CD4-positive, alpha-beta T cell treated with Interleukin-15 for 4 hours (primary cell): ENCODE results near the gene WDR5.

Source experiments
- DNase-seq: peaks from one replicate; pipeline ENCODE4 v3.0.0-alpha.2; 2020; ENCODE audit warnings: low spot score

WDR5 gene

DNA sequence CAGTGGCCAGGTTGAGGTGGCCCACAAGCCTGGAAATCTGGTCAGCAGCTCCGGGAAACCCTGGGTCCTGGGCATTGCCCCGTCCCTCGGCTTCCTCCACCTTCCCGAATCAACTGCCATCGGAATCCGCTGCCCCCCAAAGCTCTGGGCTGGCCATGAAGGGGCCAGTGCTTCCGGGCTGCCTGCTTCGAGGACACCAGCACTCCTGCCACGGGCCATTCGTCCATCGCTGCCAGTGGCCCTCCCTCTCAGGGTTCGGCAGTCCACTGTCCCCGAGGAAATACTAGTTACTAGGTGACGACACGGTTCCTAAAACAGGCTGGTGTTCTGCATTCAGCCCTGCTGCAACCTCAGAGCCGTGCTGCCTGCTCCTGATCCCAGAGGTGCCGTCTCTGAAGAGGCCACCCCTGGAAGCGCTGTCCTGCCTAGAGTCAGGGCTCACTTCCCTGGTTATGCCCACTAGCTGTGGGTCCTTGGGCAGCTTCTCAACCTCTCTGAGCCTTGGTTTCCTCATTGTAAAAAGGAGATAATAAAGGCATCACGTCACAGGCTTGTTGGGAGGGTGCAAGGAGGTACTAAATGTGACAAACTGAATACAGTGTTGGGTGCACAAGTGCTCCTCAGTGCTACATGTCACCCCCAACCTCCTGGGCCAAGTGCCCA is 3.5 kb upstream of the WDR5 start:
- DNase-seq, result no peak

DNA sequence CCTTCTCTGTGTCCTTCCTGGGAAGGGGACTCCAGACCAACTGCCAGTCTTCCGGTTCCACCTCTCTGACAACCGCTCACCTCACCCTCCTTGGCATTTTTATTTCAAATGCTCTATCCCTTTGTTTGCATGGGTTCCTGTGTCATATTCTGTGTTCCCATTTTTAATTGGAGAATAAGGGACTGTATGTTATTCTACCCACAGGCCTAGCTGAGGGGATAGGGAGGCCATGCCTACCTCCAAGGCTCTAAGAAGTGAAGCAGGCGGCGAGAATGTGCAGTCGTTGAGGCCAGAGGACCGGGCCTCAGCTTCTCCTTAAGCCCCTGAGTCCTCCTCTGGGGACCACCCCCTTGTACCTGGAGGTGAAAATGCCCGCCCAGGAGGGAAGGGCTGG is 936 bp upstream of the WDR5 start:
- DNase-seq, result no peak

DNA sequence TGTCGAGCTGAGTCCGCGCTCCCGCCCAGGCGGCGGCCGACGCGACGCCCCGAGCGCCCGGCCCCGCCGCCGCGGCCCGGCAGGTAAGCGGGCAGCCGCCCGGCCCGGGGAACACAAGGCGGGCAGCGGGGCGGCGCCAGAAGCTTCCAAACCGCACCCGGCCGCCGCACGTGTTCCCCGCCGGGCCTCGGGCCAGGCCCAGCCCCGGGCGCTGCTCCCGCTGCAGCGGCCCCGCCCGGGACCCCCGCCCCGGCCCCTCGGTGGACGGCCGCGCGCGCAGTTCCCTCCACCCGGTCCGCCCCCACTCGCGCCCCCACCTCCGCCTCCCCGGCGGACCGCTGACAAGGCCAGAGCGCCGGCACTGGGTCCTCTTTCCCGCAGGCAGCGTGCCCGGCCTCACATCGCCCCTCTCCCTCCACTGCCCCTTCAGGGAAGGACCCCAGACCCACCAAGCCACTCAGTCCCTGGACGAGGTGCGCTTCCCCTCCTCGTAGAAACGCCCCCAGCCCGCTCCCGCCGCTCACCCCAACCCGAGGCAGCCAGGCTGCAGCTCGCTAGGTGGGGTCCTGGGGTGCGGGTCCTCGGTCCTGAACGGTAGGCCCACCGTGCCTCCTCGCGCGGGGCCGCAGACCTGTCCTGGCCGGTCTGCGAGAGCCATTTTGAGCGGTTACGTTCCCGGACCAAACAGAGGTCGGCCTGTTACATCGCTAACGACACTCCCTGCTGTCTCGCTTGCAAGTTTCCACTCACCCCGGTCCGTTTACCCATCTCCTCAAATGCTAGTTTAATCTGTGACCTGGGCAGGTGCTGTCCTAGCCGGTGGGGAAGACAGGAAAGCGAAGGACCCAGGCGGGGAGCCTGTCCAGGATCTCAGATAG is 475 bp downstream of the WDR5 start:
- no peak for DNase-seq

DNA sequence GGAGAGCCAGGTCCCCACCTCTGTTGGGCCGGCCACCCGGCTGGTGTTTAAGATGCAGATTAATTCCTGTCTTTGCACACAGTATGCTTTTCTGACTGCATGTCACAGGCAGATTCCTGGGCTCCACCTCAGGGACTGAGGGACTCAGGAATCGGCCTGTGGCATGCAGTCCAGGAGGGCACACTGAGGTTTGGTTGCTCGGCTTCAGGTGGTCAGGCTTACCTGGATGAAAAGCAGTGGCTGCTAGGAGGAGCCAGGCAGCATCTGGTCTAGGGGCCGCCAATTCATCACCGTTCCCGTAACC is 1.1 kb downstream of the WDR5 start:
- no peak for DNase-seq

DNA sequence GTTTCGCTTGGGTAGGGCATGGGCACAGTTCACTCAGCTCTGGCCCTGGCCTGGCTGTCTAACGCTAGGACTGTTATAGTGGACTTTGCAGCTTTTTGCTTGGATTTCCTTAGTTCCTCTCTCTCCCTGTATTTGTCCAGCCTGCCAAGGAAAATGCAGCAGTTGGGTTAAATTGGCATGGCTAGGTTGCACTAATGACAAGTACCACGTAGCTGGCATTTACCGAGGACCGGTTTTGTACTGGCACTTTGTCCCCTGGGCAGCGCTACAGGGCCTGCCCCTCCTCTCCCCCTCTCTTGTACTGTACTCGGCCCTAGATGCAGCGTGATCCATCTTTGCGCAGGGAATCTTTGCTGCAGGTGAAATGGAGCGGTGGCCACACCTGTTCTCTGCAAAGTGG is 2.4 kb downstream of the WDR5 start:
- DNase-seq, result no peak

DNA sequence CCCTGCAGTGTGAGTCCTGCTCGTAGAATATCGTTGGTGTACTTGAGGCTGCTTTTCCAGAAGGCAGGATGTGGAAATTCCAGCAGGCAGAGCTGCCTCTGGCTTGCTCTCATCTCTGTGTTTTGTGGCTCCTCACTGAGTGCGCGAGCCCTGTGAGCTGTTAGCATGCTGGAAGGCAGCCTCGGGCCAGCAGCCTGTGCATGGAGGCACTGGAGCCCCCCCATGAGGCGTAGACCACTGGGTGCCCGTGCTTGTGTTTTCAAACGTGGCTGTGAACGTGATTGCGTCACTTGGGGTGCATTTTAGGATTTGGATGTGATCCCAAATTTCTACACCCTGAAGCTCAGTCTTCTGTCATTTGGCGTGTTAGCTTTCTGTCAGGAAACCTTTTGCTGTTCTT is 3.2 kb downstream of the WDR5 start:
- no peak for DNase-seq

DNA sequence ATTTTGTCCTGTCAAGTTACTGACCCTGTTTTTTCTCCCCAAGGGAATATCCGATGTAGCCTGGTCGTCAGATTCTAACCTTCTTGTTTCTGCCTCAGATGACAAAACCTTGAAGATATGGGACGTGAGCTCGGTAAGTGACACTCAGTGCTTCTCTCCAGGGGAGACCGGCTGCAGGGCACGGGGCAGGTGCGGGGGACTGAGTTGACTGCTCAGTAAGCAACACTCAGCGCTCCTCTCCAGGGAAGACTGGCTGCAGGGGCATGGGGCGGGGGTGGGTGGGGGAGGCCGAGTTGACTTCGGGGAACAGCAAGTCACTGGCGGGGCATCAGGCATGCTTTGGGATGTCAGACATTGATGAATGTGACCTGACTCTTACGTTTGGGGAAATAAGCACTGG is 6.0 kb downstream of the WDR5 start:
- no peak for DNase-seq

DNA sequence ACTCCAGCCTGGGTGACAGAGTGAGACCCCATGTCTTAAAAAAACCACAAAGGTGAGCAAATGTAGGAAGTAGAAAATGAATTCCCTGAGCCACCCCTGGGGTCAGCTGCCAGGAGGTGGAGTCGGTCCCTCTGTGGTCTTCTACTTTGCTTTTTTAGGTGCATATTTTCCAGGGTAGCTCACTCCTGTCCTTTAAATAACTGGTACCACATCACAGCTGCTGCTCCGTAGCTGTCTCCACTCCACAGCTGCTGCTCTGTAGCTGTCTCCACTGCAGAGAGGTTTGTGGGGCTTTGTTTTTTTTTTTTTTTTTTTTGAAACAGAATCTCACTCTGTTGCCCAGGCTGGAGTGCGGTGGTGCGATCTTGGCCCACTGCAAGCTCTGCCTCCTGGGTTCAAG is 8.9 kb downstream of the WDR5 start:
- no peak for DNase-seq

DNA sequence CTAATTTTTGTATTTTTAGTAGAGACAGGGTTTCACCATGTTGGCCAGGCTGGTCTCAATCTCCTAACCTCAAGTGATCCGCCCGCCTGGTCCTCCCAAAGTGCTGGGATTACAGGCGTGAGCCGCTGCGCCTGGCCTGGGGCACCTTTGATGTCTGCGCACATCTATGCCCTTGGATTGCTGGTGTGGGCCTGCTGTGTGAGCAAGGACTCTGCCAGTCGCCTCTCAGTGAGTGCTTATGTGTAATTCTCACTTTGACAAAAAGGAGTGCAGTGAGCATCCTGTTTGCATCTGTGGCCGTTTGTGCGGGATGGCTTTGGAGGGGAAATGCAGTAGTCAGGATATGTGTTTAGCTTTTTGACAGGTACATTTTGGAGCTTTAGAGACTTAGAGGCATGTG is 9.4 kb downstream of the WDR5 start:
- DNase-seq, result no peak

DNA sequence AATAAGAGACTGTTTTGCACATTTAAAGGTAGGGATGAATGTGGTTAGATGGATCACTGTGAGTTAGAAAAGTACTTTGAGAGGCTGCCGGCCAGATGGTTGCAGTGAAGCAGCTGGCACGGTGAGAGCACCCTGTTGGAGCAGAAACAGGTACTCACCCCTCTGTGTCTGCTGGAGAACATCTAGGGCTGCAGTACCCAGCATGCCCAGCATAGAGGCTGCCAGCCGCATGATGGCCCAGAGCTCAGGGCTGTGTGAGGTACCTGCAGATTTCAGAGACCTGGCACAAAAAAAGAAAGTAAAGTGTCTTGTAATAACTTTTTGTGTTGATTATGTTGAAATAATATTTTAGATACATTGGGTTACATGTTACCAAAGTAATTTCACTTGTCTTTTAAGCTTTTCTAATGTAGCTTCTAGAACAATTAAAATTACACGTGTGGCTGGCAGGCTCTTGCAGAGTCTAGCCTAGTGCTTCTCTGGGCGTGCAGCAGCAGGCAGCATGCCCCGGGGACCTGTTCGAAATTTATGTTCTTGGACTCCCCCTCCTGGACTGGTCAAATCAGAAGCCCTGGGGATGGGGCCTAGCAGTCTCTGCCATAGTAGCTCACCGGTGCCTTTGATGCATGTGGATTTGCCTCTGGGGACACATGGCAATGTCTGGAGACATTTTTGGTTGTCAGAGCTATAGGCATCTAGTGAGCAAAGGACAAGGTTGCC is 11.1 kb downstream of the WDR5 start:
- DNase-seq, result no peak

DNA sequence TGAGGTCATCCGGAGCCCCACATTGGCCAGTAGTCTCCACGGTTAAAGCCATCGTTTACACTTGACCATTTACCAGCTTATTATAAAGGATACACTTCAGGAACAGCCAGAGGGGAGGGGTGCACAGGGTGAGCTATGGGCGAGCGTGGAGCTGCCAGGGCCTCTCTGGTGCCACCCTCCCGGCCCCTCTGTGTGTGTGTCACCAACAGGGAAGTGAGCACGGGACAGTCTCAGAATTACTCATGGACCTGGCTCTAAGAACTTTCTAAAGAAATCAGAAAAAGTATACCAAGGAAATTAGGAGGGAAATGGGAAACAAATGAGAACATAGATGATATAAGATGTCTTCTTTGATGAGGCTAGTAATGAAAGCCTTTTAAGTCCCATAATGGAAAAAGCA is 13.5 kb downstream of the WDR5 start:
- DNase-seq, result no peak

DNA sequence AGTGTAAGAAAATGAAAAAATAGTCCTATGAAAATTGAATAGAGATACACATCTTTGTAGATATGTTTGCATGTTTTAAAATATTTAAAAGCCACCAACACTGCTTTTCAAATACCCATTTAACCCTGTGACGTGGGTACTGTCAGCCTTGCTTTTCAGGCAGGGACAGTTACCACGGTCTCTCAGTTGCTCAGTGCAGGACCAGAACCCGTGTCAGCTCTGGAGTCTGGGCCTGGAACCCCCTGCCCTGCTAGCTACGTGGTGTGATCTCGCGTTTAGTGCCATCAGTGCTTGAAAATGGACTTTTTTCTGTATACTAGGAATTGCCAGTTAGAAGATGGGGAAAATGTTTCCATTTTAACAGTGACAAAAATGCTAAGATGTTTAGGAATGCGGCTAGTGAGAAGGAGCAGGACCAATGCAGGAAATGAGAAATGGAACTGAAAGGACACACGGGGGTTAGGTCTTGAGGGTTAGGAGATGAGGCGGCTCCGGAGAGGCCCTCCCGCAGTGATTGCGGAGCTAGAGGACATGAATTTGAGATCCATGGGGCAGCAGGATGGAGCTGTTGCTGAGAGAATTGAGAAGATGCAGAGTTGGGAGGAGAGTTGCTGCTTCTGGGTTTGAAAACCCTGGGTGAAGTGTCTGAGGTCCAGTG is 14.8 kb downstream of the WDR5 start:
- no peak for DNase-seq

DNA sequence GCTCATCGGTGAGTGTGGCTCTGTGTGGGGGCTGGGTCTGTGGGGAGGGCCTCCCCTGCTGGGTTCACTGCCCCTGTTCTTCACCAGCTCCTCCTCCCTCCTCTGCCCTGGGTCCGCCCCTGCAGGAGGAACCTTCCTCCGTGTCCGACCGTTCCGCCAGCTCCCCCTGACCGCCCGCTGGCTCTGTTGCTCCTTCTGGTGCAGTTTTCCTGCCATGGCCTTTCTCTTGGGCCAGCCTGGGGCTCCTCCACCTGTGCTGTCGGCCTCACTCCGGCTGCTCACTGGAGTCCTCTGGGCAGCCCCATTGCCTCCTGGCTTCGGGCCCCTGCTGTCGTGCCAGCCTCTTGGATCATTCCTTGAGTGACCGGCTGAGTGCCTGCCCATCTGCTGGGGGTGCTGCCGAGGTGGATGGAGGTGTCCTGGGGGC is 16.2 kb downstream of the WDR5 start:
- no peak for DNase-seq

DNA sequence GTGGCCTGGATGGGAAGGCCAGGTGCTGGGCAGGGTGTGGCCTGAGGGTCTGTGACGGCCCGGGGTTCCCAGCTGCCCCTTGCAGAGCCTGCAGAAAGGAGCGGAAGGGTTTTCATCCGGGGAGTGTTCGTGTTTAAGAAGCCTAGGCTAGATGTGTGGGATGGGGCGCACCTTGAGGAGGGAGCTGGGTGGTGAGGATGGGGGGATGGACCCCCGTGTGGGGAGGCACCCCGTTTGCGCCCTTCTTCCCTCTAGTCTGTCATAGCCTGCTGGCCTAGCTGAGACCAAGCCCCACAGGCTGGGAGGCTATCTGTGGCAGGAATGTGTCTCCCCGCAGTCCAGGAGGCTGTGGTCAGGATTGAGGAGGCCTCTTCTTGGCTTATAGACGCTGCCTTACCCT is 16.6 kb downstream of the WDR5 start:
- no peak for DNase-seq

DNA sequence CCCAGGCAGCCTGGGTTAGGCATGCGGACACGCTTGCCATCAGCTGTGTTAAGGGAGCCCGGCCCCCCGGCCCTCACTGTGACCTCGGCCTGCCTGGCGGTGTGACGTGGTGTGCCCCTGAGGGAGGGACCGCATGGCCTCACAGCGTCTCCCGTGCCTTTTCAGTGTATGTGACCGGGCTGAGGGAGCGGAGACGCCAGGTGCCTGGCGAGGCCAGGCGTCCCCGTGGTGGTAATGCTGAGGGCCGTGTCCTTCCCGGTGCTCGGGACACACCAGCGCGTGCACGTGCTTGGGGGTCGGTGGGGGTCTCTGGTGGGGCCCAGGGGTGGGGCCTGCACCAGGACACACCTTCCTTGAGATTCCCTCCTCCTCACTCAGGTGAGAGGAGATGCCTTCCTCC is 17.6 kb downstream of the WDR5 start:
- DNase-seq, result no peak

DNA sequence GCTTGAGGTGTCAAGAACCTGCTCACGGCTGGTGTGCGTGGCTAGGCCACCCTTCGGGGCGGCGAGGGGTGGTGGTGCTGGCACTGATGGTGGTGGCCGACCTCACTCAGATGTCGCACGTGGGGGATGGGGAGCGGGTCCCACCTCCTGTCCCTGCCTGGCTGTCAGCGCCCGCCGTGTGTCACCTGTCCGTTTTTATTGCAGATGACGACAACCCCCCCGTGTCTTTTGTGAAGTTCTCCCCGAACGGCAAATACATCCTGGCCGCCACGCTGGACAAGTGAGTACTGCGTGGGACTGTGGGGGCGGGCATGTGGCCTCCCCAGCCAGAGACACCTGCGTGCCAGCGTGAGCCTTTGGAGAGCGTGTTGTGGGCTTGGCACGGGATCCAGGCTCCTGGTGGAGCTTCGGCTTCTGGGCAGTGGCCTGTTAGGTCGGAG is 18.4 kb downstream of the WDR5 start:
- DNase-seq, result no peak

DNA sequence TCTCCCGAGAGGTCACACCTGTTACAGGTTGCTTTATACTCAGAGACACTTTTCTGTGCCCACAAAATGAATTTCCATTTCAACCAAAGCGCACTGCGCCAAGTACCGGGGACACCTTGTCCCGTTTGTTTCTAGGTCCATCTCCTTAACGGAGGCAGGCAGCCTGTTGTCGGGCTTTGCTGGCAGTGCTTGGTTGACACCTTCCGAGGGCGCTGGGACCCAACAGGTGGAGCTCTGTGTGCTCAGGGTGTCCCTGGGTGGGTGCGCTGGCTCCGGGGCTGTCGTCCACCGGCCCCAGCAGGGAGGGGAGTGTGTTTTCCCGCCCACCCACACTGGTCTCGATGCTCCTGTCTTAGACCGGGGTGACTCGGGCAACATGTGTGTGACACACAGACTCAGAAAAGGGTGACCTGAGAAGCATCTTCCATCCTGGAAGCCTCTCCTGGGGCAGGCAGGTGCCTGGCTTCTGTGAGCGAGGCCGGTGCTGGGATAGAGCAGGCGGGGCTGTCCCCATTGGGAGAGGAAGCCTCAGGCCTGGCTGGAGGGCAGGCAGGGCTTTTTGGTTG is 20.0 kb downstream of the WDR5 start:
- no peak for DNase-seq

DNA sequence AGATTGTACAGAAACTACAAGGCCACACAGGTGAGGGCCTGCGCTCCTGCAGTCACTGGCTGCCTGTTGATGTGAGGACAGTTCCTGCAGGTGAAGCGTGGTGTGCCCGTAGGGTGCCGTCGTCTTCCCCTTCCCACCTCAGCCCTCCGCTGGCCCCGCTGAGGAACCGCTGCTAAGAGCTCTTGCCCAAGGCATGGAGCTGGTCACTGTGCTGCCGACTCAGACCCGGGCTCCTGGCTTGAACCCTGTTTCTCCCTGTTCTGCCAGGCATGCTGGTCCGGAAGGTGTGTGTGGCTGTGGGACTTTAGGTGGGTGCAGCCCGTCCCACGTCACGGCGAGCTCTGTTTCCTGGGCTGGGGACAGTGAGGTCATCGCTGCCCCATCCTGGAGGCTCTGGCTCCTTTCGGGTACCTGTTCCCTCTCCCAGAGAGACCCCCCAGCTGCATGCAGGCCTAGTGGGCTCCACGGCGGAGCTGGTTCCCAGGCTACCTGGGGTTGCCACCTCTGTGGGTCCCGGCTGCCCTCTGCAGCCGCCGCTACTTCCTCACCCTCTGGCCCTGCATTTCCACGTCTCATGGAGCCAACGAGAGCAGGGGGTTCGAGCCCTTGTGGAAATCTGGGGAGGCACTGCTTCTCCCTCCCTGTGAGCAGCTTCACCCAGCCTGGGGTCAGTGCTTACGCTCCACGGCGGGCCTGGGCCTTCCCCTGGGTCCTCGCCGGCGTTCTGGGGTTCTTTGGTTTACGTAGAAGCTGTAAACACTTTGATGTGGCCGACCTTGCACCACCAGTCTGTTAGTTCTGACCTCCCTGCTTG is 20.9 kb downstream of the WDR5 start:
- no peak for DNase-seq

DNA sequence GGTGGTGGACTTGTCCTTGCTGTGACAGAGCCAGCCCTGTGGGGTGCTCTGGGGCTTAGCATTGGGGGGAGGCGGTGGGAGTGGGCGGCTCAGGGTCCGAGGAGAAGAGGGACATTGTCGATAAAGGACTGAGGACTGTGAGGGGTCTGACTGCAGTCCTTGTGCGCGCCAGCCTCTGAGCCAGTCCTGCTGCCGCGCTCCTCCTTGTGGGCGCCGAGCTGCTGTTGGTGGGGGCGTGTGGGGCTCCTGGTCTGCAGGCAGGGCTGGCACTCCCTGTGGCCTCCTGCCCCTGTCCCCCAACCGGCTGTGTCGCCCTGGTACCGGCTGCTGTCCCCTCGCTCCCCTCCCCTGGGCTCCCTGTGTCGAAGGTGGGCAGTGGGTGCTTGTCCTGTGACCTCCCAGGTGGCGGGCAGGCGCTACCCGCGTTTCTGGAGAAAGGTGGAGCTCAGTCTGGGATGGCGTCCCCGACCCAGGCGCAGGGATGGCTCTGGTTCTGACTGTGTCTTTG is 21.6 kb downstream of the WDR5 start:
- no peak for DNase-seq

DNA sequence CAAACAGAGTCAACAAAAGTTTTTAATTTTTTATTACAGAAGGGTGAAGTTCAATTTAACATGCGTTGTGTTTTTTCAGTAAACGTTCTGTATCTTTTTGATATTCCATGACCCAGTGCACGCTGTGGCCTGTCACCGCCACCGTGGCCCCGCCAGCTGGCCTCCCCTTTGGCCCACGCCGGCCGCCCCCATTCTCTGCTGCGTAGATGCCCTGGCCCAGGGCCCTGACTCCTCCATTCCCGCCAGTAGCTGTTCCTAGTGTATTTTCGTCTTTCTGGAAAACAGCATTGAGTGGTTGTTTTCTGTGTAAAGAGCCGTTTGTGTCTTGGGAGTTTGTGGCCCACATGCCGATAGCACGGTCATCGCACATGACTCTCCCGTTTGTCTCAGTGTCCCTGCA is 22.4 kb downstream of the WDR5 start:
- DNase-seq, result no peak

DNA sequence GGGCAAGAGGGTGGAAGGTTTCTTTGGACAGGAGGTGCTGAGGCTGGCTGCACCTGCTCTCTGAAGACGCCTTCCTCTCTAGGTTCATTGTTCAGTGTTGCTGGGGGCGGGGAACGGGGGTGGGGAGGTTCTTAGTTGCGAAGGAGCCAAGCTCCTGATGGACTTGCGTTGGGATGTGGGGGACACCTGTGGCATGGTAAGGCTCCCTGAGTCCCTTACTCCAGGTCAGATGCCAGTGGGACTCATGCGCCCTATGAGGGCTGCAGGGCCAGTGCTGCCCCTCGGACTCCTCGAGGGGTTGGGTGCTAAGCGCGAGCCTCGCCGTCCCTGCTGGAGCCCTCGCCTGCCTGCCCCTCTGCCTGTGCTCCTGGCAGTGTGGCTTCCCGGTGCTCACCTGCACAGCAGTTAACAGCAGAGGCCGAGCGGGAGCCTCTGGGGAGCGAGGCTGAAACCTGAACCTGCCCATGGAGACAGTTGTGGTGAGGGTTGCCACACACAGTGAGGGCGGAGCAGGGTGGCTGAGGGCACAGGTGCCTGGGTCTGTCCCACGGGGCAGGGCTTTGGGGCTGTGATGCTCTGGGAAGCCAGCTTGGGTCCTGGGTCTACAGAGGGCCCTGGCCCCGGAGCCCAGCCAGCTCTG is 23.0 kb downstream of the WDR5 start:
- DNase-seq, result no peak
